Amniotic epithelial cell (primary cell): Measurements from ENCODE around the gene P2RX2.

ENCODE experiments used
- DNase-seq: peaks from one replicate; pipeline ENCODE4 v3.0.0-alpha.2; 2010; ENCODE audit warnings: low read depth

The P2RX2 gene

DNA sequence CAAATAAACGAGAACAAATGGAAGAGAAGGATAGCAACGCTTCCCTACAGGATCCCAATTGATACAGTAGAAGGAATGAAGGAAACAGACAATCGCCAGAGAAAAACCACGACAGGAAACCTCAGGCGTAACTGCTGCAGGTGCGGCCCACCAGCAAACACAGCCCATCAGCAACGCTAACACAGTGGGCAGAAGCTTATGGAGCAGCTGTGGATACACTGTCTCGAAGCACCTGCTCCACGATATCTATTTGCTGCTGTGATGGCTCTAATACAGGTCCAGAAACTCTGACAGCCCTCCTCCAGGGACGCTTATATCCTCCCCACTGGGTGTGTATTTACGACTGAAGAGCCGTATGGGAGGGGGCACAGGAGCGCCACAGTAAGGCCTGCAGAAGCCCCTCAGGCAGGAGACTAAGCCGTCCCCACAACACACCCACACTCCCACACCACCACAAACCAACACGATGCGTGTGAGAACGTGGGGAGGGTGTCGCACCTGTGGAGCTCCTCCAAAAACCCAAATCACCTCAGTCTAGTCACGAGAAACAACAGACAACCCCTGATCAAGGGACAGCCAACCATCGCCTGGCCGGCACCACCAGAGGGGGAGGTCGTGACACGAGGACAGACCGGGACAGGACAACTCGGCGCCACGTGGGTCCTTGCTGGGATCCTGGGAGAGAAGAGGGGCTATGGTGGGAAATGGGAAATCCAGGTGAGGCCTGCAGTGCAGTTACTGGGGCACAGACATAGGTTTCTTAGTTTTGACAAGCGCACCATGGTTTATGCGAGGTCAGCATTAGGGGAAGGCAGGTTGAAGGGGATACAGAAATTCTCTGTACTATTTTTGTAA is 44.6 kb downstream of the P2RX2 start:
- DNase-seq, result no peak

DNA sequence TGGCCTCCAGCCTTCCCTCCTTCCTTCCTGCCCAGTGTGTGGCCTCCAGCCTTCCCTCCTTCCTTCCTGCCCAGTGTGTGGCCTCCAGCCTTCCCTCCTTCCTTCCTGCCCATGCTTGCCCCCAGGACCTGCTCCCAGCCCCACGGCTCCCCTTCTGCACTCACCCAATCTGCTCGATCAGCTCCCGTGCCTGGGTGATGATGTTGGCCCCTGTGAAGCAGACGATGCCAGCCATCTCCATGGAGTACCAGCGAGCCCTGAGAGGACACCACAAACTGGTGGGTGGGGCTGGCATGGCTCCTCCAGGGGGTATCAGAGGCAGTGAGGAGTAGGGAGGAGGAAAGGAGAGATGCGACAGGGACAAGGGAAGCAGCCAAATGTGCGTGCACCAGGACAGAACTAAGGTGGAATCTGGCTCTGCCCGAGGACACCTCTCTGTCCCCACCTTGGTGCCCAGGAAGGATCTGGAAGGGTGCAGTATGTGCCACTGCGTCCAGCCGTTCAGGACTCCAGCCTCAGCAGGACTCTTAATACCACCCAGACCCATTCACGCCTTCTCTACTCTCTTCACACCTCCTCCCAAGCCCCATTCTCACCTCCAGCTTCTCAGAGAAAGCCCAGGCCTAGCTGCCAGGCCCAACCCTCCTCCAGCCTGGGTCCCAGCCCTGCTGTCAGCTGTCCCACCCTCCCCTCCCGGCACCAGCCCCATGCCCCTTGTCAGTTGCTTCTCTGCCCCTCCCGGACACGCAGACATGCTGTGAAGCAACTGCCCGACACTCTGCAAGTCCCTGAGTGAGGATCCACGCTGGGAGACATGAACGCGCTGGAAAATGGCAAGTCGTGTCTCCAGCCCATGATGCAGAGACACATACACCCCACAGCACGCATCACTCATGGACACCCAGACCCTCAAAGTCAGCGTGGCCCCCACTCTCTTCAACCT is 45.9 kb downstream of the P2RX2 start:
- DNase-seq, result no peak

GRCh38 chr12:132665149-132665491 is 46.5 kb downstream of the P2RX2 start:
- DNase-seq, result no peak

GRCh38 chr12:132665794-132666193 is 47.2 kb downstream of the P2RX2 start:
- DNase-seq, result no peak

GRCh38 chr12:132668191-132669088 is 49.9 kb downstream of the P2RX2 start:
- no peak for DNase-seq

DNA sequence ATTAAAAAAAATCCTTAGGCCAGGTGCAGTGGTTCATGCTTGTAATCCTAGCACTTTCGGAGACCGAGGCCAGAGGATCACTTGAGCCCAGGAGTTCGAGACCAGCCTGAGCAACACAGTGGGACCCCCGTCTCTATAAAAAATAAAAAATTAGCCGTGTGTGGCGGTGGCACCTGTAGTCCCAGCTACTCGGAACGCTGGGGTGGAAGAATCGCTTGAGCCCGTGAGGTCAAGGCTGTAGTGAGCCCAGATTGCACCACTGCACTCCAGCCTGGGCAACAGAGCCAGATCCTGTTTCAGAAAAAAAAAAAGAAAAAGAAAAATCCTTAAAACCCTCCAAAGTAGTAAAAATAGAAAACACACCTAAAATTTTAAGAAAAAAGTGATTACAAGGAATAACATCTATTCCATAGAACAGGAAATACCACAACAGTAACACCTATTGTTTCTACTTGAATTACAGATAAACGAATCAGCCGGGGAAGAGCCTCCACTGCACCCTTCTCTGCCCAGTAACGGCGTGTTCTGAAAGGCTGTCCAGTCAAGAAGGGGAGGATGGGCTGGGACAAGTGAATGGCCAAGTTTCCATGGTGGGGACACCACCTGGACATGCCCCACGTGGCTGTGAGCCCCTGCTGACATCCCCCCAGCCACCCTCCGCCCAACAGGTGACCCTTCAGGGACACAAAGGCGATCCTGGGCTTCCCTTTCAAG is 50.7 kb downstream of the P2RX2 start:
- no peak for DNase-seq
